Embryonic facial prominence (tissue), 1 donor: ENCODE data around the gene TSC22D1.

Experiments
- DNase-seq: peaks from one replicate; pipeline ENCODE4 v3.0.0-alpha.2; 2016; ENCODE audit errors: extremely low spot score

TSC22D1 gene

DNA sequence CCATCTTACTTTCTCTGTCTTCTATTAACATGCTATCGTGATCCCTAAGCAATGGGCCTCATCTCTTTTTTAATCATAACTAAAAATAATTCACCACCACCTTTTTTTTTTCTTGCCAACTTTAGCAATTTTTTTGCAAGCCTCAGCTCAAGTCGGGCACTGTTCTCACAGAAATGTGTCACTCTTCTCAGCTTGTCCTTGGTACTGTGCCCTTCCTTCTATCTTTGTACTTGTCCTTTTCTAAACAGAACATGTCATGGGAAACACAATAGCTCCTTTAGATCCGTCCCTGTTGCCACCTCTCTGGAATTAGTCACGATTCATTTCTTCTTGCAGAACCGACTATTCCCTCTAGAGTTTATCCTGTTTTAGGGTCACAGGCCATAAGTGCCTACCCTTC, 192.2 kb downstream of the TSC22D1 start:
- no peak for DNase-seq

DNA sequence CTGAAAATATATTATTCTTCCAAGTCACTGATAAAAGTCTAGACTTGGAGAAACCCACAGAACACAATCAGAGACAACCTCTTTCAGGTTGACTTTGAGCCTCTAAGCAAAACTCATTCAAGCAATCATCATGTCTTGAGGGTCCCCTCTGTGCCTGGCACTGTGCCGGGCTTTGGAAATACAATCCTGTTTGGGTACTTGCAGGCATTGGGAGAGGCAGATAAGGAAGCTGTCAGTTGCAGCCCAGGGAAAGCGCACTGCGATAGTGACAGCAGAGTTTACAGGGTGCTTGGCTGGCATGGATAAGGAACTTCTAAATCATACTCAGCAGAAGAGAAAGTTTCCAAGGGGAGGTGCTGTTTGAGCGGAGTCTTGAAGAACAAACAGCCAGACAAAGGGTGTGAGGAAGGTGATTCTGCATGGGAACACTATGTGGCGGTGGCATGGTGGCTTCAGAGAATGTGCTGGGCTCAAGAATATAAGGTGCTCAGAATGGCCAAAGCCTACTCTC, 193.4 kb downstream of the TSC22D1 start:
- no peak for DNase-seq
